ENCODE results near the gene CDC25B. TPM values are rescaled to one million over a fixed set of nuclear protein-coding genes. Genes with fewer than 3 reads are reported as not detected.

The CDC25B gene
- total and polyA plus RNA-seq, 2 of the 13 experiments (the other 11 are each of a cell fraction or from before 2014, with no cell fraction given): 14.5 to 19.4 TPM

- TF ChIP-seq ELK4 (CRISPR knock-in tag; IDR thresholded peaks at IDR 0.05; ENCODE audit: borderline replicate concordance) (peak; percentile 76), RXRB (CRISPR knock-in tag; IDR thresholded peaks at IDR 0.05; ENCODE audit: borderline replicate concordance) (no peak), ZNF841 (CRISPR knock-in tag; IDR thresholded peaks at IDR 0.05; ENCODE audit: borderline replicate concordance) (no peak), ZZZ3 (CRISPR knock-in tag; IDR thresholded peaks at IDR 0.05; ENCODE audit: borderline replicate concordance) (no peak; the same call in 1 of the 2 replicates), ADNP (CRISPR knock-in tag; IDR thresholded peaks at IDR 0.05) (0 out of 2 replicates have a peak, but pooled peaks have one; percentile 74), NCOA1 (CRISPR knock-in tag; IDR thresholded peaks at IDR 0.05) (peak; percentile 36; the same call in 1 of the 2 replicates), LCORL (IDR thresholded peaks at IDR 0.05) (no peak), LCORL (CRISPR knock-in tag; IDR thresholded peaks at IDR 0.05) (0 out of 2 replicates have a peak, but pooled peaks have one; percentile 81), SP1 (IDR thresholded peaks at IDR 0.05) (no peak), SP1 (CRISPR knock-in tag; IDR thresholded peaks at IDR 0.05) (no peak), BCLAF1 (IDR thresholded peaks at IDR 0.05) (no peak), SMAD9 (CRISPR knock-in tag; IDR thresholded peaks at IDR 0.05) (peak; percentile 94; the same call in 1 of the 2 replicates), ZSCAN5A (CRISPR knock-in tag; IDR thresholded peaks at IDR 0.05; ENCODE audit: borderline replicate concordance) (no peak), U2AF1 (optimal IDR thresholded peaks at IDR 0.05; ENCODE audit: low read depth, low read length) (no peak), NBN (conservative IDR thresholded peaks at IDR 0.05) (no peak), CEBPZ (IDR thresholded peaks at IDR 0.05; ENCODE audit: low read length) (no peak), ZNF883 (CRISPR knock-in tag; IDR thresholded peaks at IDR 0.05; ENCODE audit: not compliant biosample characterization) (peak; percentile 18), FOXP4 (CRISPR knock-in tag; IDR thresholded peaks at IDR 0.05) (peak; percentile 30; the same call in 1 of the 2 replicates), MAFK (conservative IDR thresholded peaks at IDR 0.05 in 1 of 2, IDR thresholded peaks at IDR 0.05 in 1 of 2; ENCODE audit: low read length in 2 of 2) (no peak), ZMAT3 (CRISPR knock-in tag; conservative IDR thresholded peaks at IDR 0.05) (no peak), ZNF678 (CRISPR knock-in tag; IDR thresholded peaks at IDR 0.05) (no peak)
Measured at GRCh38 chr20:3846378-3846739, 50.2 kb downstream of the CDC25B start (continued).

Measured in HepG2 (cell line).